Measurements from ENCODE around the gene SCAPER.

SCAPER gene

DNA sequence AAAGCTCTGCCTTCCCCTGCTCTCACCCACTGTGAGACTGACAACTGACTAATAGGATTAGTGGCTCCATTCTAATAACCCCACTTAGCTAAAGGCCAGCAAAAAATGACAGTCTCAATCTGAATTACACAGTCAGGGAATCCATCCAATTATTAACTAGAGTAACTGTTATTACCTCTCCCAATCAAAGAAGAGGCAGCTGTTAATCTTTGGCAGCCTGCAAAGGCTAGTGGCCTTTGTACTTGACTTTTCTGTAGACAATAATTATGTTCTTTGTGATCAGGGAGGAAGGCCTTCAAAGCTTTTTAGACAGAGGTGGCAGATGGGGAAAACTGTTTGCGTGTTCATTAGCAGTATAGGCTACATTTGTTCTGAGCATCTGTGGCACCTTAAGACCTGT, 390.9 kb downstream of the SCAPER start:
- no peaks in the 10 kb centered on the region for H3K36me3 ChIP-seq (ENCODE audit: control insufficient read depth in 2 of 2, insufficient read depth in 1 of 2, low read length in 2 of 2)
- ChIA-PET CTCF (interaction anchor here (0.6 kb wide), 1 partner anchor 599 kb away, joined by 3 read pairs; no protein-coding TSS in a partner anchor), POLR2A (no interaction called here)
- no peak overlapping the region for H3K27ac ChIP-seq (ENCODE audit: extremely low read depth, low read depth, low read length)
- no peak for TF ChIP-seq MZF1 (tag by site-specific recombination; IDR thresholded peaks at IDR 0.05; ENCODE audit: borderline replicate concordance)
- TF ChIP-seq, protein P1, sequence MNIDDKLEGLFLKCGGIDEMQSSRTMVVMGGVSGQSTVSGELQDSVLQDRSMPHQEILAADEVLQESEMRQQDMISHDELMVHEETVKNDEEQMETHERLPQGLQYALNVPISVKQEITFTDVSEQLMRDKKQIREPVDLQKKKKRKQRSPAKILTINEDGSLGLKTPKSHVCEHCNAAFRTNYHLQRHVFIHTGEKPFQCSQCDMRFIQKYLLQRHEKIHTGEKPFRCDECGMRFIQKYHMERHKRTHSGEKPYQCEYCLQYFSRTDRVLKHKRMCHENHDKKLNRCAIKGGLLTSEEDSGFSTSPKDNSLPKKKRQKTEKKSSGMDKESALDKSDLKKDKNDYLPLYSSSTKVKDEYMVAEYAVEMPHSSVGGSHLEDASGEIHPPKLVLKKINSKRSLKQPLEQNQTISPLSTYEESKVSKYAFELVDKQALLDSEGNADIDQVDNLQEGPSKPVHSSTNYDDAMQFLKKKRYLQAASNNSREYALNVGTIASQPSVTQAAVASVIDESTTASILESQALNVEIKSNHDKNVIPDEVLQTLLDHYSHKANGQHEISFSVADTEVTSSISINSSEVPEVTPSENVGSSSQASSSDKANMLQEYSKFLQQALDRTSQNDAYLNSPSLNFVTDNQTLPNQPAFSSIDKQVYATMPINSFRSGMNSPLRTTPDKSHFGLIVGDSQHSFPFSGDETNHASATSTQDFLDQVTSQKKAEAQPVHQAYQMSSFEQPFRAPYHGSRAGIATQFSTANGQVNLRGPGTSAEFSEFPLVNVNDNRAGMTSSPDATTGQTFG (tag by site-specific recombination; IDR thresholded peaks at IDR 0.05; ENCODE audit: borderline replicate concordance) = no peak
- no peak for TF ChIP-seq ZNF785 (tag by site-specific recombination; IDR thresholded peaks at IDR 0.05)
- TF ChIP-seq ZNF146 (tag by site-specific recombination; IDR thresholded peaks at IDR 0.05) = no peak
- no peak for TF ChIP-seq ZNF596 (tag by site-specific recombination; IDR thresholded peaks at IDR 0.05)
- TF ChIP-seq, protein P2, sequence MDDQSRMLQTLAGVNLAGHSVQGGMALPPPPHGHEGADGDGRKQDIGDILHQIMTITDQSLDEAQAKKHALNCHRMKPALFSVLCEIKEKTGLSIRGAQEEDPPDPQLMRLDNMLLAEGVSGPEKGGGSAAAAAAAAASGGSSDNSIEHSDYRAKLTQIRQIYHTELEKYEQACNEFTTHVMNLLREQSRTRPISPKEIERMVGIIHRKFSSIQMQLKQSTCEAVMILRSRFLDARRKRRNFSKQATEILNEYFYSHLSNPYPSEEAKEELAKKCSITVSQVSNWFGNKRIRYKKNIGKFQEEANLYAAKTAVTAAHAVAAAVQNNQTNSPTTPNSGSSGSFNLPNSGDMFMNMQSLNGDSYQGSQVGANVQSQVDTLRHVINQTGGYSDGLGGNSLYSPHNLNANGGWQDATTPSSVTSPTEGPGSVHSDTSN (CRISPR knock-in tag; IDR thresholded peaks at IDR 0.05) = no peak
- TF ChIP-seq, protein P3, sequence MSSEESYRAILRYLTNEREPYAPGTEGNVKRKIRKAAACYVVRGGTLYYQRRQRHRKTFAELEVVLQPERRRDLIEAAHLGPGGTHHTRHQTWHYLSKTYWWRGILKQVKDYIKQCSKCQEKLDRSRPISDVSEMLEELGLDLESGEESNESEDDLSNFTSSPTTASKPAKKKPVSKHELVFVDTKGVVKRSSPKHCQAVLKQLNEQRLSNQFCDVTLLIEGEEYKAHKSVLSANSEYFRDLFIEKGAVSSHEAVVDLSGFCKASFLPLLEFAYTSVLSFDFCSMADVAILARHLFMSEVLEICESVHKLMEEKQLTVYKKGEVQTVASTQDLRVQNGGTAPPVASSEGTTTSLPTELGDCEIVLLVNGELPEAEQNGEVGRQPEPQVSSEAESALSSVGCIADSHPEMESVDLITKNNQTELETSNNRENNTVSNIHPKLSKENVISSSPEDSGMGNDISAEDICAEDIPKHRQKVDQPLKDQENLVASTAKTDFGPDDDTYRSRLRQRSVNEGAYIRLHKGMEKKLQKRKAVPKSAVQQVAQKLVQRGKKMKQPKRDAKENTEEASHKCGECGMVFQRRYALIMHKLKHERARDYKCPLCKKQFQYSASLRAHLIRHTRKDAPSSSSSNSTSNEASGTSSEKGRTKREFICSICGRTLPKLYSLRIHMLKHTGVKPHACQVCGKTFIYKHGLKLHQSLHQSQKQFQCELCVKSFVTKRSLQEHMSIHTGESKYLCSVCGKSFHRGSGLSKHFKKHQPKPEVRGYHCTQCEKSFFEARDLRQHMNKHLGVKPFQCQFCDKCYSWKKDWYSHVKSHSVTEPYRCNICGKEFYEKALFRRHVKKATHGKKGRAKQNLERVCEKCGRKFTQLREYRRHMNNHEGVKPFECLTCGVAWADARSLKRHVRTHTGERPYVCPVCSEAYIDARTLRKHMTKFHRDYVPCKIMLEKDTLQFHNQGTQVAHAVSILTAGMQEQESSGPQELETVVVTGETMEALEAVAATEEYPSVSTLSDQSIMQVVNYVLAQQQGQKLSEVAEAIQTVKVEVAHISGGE (tag by site-specific recombination; conservative IDR thresholded peaks at IDR 0.05; ENCODE audit: low read depth) = no peak
- no peak for TF ChIP-seq ZNF549 (tag by site-specific recombination; IDR thresholded peaks at IDR 0.05)
- no peak for TF ChIP-seq ZNF2 (tag by site-specific recombination; IDR thresholded peaks at IDR 0.05)
- no peak for TF ChIP-seq ZNF133 (tag by site-specific recombination; IDR thresholded peaks at IDR 0.05)
- no peak for TF ChIP-seq KLF8 (tag by site-specific recombination; IDR thresholded peaks at IDR 0.05)
- no peak for TF ChIP-seq ZNF658 (tag by site-specific recombination; IDR thresholded peaks at IDR 0.05)
- TF ChIP-seq ZNF211 (tag by site-specific recombination; IDR thresholded peaks at IDR 0.05; ENCODE audit: low read depth) = no peak
- no peak overlapping the region for H3K4me3 ChIP-seq (ENCODE audit: low read depth, low read length)
- H3K9me3 ChIP-seq (ENCODE audit: control insufficient read depth, insufficient read depth, low read depth, low read length) = no peaks in the 10 kb centered on the region
- no peaks in the 10 kb centered on the region for H3K4me1 ChIP-seq (ENCODE audit: control insufficient read depth, insufficient read depth, low read length)

DNA sequence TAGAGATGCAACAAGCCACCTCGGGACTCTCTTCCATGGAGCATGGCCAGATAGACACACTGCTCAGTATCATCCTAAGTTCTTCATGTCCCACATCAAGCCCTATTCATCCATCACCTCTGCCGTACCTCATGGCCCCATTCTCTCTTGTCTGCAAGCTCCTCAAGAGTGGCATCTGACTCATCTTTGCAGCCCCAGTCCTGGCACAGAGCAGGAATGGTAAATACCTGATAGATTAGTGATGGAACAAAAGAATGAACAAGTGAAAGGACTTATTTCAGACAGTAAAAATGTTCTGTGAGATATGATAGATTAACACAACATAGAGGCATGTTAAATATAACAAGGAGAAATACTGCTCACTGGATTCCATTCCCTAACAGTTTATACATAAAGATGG, 392.2 kb downstream of the SCAPER start:
- no peaks in the 10 kb centered on the region for H3K4me1 ChIP-seq (ENCODE audit: control insufficient read depth, insufficient read depth, low read length)
- ChIA-PET POLR2A (no interaction called here), CTCF (no interaction called here)
- no peaks in the 10 kb centered on the region for H3K9me3 ChIP-seq (ENCODE audit: control insufficient read depth, insufficient read depth, low read depth, low read length)
- H3K4me3 ChIP-seq (ENCODE audit: low read depth, low read length) = no peak overlapping the region
- H3K27ac ChIP-seq (ENCODE audit: extremely low read depth, low read depth, low read length) = no peak overlapping the region
- H3K36me3 ChIP-seq (ENCODE audit: control insufficient read depth in 2 of 2, insufficient read depth in 1 of 2, low read length in 2 of 2) = no peaks in the 10 kb centered on the region
- TF ChIP-seq, protein P4, sequence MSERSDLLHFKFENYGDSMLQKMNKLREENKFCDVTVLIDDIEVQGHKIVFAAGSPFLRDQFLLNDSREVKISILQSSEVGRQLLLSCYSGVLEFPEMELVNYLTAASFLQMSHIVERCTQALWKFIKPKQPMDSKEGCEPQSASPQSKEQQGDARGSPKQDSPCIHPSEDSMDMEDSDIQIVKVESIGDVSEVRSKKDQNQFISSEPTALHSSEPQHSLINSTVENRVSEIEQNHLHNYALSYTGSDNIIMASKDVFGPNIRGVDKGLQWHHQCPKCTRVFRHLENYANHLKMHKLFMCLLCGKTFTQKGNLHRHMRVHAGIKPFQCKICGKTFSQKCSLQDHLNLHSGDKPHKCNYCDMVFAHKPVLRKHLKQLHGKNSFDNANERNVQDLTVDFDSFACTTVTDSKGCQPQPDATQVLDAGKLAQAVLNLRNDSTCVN (tag by site-specific recombination; optimal IDR thresholded peaks at IDR 0.05) = no peak
- TF ChIP-seq HOXD13 (CRISPR knock-in tag; IDR thresholded peaks at IDR 0.05; ENCODE audit: borderline replicate concordance) = no peak
- TF ChIP-seq, protein P5, sequence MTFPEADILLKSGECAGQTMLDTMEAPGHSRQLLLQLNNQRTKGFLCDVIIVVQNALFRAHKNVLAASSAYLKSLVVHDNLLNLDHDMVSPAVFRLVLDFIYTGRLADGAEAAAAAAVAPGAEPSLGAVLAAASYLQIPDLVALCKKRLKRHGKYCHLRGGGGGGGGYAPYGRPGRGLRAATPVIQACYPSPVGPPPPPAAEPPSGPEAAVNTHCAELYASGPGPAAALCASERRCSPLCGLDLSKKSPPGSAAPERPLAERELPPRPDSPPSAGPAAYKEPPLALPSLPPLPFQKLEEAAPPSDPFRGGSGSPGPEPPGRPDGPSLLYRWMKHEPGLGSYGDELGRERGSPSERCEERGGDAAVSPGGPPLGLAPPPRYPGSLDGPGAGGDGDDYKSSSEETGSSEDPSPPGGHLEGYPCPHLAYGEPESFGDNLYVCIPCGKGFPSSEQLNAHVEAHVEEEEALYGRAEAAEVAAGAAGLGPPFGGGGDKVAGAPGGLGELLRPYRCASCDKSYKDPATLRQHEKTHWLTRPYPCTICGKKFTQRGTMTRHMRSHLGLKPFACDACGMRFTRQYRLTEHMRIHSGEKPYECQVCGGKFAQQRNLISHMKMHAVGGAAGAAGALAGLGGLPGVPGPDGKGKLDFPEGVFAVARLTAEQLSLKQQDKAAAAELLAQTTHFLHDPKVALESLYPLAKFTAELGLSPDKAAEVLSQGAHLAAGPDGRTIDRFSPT (tag by site-specific recombination; IDR thresholded peaks at IDR 0.05) = no peak
- TF ChIP-seq WT1 (tag by site-specific recombination; IDR thresholded peaks at IDR 0.05) = no peak
- TF ChIP-seq ZFP3 (tag by site-specific recombination; IDR thresholded peaks at IDR 0.05; ENCODE audit: low read depth) = no peak
- no peak for TF ChIP-seq ZFP37 (tag by site-specific recombination; IDR thresholded peaks at IDR 0.05)
- no peak for TF ChIP-seq OVOL3 (tag by site-specific recombination; IDR thresholded peaks at IDR 0.05)
- no peak for TF ChIP-seq ZNF514 (tag by site-specific recombination; IDR thresholded peaks at IDR 0.05)
- TF ChIP-seq GLIS1 (tag by site-specific recombination; IDR thresholded peaks at IDR 0.05) = no peak
- TF ChIP-seq, protein P6, sequence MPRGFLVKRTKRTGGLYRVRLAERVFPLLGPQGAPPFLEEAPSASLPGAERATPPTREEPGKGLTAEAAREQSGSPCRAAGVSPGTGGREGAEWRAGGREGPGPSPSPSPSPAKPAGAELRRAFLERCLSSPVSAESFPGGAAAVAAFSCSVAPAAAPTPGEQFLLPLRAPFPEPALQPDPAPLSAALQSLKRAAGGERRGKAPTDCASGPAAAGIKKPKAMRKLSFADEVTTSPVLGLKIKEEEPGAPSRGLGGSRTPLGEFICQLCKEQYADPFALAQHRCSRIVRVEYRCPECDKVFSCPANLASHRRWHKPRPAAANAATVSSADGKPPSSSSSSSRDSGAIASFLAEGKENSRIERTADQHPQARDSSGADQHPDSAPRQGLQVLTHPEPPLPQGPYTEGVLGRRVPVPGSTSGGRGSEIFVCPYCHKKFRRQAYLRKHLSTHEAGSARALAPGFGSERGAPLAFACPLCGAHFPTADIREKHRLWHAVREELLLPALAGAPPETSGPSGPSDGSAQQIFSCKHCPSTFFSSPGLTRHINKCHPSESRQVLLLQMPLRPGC (tag by site-specific recombination; IDR thresholded peaks at IDR 0.05) = no peak
- no peak for TF ChIP-seq ZNF544 (tag by site-specific recombination; IDR thresholded peaks at IDR 0.05)

All from HEK293 (cell line).